GM08714 (cell line): ENCODE results near the gene PCSK1.
"Not testable (repeated sequence)": the region's sequence is repeated elsewhere in the genome, so short reads cannot be mapped to it uniquely, and the experiment has no call there.

Source experiments
- H3K4me3 ChIP-seq: fragments of 200-500 bp; sonication (Bioruptor generic); 2 replicates; pipeline ENCODE4 v1.5.1; 2014; ENCODE audit warnings: mild to moderate bottlenecking, low read length, inconsistent platforms
- ZNF274 ChIP-seq: IDR thresholded peaks from 2 replicates; pipeline ENCODE4 v1.6.1; 2012; ENCODE audit warnings: mild to moderate bottlenecking, low read depth, low read length

PCSK1 gene

DNA sequence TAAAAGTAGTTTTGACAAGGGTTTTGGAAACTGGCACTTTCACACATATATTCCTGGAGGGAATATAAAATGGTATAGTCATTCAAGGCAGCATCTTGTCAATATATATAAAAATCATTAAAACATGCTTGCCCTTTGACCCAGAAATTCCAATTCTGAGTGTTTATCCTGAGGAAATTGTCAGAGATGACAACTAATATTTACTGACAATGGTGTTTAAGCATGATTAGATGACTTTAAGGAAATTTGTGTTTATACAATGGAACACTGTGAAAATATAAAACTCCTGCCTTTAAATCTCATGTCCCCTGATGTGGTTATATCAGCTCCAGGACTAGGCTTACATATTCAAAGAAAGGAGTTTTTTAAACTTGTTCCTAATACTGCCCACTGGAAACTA, 25.6 kb downstream of the PCSK1 start:
- no peak for TF ChIP-seq ZNF274
- no peak overlapping the region for H3K4me3 ChIP-seq

DNA sequence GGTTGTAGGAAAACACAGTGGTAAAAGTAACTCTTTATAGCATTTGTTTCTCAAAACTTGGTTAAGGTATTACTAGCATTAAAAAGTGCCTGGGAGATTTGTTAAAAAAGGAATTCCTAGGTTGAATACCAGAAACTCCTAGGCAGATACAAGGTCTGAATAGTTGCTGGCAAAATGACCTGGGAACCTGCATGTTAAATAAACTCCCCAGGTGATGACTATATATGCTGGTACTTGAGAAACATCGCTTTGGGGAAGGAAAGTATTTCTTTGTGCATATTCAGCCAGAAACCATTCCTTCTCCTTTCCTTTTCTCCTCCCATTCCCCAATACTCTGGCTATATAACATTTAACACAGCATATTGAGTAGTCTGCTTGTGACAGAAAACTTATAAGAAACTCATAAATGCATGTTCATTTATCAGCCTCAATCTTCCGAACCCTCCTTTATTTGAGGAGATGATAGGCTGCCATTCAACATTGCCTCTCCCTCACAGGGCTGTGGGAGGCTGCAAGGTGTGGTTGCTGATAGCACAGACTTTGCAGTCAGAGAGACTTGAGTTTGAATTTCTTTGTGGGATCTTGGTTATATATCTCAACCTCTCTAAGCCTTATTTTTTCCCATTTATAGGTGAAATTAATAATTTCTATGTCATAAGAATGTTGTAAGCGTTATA, 28.7 kb downstream of the PCSK1 start:
- no peak overlapping the region for H3K4me3 ChIP-seq
- no peak for TF ChIP-seq ZNF274

DNA sequence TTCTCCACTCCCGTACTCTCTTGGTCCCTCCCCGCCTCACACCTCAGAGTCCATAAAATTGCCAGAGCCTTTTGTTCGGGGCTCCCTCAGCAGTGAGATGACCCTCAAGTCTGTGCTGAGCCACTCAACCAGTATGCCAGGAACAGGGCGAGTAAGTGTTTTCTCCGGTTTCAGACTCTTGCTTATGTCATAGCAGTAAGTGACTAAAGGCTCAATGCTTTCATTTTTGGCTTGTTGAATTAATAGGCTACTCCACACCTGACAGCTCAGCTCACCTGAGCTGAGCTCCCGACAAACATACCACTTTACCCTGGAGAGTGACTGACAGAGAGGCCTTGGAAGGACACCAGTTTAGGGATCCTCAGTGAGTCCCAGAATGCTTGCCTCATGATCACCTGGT, 30.5 kb downstream of the PCSK1 start:
- no peak overlapping the region for H3K4me3 ChIP-seq
- TF ChIP-seq ZNF274: no peak

DNA sequence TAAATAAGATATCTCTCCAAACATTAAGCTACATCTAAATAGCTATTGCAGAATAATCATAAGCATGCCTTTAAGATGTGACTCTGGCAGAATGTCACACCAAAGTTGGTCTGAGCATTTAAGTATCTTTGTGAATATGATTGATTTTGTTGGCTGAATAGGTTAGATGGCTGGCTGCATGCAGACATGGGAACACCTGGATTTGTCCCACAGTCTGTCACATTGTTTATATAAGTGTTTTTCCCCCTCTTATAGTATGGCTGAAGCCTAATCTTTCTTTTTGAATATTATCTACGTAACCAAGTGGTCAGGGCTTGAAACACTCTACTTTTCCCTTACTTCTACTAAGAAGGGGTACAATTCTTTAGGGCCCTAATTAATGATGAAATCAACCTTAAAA, 36.2 kb downstream of the PCSK1 start:
- no peak for TF ChIP-seq ZNF274
- no peak overlapping the region for H3K4me3 ChIP-seq

DNA sequence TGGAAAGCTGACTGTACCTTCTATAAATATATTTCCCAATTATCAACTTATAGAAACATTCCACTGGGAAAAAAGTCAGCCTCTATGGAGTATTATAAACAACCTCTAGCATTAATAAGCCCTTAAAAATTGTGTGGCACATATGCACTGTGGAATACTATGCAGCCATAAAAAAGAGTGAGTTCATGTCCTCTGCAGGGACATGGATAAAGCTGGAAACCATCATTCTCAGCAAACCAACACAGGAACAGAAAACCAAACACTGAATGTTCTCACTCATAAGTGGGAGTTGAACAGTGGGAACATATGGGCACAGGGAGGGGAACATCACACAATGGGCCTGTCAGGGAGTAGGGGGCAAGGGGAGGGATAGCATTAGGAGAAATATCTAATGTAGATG, 37.8 kb downstream of the PCSK1 start:
- not testable (repeated sequence) for H3K4me3 ChIP-seq

DNA sequence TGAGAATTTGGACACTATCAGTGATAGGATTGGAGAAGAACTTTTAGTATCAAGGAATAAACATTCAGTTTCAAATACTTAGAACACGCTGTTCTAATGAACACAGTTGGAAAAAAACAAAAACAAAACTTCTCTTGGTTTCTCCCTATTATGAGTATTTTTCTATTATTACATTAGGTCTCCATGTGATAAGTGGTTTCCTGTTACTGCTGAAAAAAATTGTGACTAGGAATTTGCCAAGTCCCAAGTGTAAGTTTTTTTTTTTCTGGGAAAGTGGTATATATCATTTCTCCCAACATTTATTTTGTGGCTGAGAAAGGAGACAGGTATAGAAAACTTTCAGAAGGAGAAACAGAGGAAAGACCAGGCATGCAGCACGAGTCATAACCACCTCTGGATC, 41.1 kb downstream of the PCSK1 start:
- no peak for TF ChIP-seq ZNF274
- no peak overlapping the region for H3K4me3 ChIP-seq

DNA sequence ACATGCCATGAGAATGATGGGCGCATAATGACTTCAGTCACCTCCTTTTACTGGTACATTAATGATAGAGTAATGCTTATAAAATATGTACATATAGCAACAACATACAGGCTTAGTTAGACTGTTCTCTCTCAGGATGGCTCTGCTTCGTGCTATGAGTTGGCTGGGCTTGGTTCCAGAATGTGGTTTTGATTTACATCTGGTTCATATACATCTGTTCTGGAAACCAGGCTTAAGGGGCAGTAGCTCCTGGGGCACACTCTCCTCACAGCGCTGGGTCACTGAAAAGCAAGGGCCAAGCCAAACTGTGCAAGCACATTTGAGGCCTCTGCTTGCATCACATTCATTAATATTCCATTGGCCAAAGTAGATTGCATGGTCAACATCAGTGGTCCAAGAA, 44.9 kb downstream of the PCSK1 start:
- no peak overlapping the region for H3K4me3 ChIP-seq
- no peak for TF ChIP-seq ZNF274

DNA sequence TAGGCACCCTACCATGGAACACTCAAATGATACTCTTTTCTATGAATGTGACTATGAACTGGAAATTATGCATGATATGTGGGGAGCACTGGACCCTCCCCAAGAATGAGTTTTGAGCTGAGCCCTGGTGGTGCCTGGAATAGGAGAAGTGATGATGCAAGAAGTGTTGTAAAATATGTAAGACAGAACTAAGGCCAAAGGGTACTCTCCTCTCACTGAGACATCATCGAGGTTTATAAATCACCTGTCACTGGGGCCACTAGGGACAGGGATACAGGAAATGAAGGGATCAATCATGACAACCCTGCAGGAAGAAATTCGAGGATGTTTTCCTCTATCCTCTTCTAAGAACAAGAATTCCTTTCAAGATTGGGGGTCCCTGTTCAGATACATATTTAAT, 45.4 kb downstream of the PCSK1 start:
- no peak for TF ChIP-seq ZNF274
- H3K4me3 ChIP-seq: no peak overlapping the region

DNA sequence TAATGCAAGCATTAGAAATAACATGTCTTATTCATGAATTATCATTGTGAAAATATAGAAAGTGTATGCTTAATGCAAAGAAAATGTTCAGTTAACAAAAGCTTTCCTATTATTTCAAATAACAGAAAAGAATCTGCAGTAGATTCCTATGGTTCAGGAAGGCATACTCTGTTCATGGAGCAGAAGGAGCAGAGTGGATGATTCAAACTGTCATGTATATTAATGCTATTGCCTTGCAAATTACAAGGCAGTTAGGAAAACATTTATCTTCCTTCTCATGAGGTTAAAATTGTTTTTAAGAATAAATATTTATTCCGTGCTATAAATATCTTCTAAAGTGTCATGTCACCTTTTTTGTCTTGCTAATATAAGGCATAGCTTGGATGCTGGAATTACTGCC, 47.5 kb downstream of the PCSK1 start:
- no peak for TF ChIP-seq ZNF274
- H3K4me3 ChIP-seq: no peak overlapping the region

DNA sequence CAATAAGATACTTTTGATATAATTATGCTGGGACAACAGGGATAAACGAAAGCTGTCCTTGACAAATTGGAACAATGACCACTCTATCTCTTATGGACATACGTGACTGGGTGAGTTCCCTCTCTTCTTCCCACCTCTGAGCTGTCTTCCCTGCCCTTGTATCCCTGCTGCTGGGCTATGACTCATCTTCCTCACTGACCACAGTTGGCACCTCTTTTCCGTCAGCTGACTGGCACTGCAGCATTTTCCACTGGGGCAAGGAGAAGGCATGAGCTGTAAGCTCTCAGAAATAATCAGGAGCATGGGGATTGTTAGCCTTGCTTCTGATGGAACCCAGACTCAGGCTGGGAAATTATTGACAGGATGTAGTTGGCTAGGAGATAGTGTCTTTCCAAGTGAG, 48.7 kb downstream of the PCSK1 start:
- no peak for TF ChIP-seq ZNF274
- H3K4me3 ChIP-seq: no peak overlapping the region

DNA sequence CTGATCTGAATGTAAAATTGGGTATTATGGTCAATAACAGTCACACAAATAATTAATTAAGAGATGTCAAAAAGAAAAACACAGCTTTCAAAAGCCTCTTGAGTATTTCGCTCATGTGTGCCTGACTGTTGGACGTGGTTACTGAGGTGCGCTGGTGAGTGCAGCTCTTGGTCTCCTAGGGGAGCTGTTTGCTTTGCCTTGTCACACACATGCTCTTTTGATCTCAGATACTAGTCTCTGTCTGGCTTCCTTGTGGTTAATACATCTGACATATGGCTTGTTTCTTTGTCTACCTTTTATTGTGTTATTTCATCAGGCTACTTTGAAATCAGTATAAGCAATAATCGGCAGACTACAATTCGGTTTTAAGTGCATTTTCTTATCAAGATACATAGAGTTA, 51.5 kb downstream of the PCSK1 start:
- no peak overlapping the region for H3K4me3 ChIP-seq
- no peak for TF ChIP-seq ZNF274

DNA sequence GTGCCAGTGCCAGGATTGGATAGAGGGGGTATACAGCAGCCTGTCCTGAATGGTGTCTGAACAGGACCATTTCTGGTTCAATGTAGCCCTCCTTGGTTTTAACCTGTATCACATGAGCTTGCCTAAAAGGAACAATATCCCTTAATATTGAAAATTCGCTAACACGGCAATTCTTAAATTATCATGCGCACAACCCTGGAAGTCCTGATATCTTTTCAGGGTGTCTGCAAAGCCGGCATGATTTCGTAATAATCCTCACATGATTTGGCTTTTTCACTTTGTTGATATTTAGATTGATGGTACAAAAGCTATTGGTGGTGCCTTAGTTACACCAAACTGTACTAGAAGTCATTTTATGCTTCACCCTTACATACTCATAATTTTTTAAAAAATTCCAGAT, 53.2 kb downstream of the PCSK1 start:
- H3K4me3 ChIP-seq: no peak overlapping the region
- TF ChIP-seq ZNF274: no peak

DNA sequence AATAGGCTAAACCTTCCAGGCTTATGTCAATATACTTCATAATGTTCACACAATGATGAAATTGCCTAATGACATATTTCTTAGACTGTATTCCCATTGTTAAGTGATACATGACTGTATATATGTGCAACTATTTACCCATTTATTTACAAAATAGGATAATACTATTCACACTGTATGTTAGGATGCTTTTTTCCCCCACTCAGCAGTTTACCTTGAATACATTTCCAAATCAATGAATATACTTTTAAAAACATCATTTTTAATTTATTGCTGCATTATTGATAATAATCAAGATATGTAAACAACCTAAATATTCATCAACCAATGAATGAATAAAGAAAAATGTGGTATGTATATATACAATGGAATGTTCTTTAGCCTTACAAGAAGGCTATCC, 55.5 kb downstream of the PCSK1 start:
- H3K4me3 ChIP-seq: no peak overlapping the region

DNA sequence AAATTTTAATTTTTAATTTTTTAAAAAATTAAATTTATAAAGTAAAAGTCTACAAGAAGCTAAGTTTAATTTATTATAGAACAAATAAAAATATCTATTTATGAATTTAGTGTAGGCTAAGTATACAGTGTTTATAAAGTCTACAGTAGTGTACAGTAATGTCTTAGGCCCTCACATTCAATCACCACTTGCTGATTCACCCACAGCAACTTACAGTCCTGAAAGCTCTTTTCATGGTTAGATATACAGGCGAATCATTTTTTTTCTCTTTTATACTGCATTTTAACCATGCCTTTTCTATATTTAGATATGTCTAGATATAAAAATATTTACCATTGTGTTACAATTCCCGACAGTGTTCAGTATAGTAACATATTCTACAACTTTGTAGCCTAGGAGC, 55.9 kb downstream of the PCSK1 start:
- TF ChIP-seq ZNF274: no peak
- no peak overlapping the region for H3K4me3 ChIP-seq

More for the DNA sequence above, 55.5 kb downstream of the PCSK1 start:
- TF ChIP-seq ZNF274: no peak

DNA sequence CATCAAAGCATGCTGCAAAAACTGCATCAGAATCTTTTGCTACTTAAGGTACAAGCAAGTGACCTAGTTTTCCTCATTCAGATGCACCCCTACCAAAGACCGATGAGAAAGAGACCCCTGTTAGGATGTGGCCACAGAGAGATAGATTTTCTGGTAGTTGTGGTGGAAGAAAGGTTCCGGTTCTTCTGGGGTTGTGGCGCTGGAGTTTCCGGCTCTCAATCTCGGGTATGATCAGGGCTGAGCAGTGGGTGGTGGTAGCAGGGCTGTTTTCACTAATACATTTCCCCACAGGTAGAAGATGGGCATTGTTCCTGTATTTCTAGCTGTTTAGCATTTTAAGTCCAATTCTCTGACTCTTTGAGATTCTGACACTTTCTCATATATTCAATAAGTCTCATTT, 58.4 kb downstream of the PCSK1 start:
- no peak for TF ChIP-seq ZNF274
- H3K4me3 ChIP-seq: no peak overlapping the region

DNA sequence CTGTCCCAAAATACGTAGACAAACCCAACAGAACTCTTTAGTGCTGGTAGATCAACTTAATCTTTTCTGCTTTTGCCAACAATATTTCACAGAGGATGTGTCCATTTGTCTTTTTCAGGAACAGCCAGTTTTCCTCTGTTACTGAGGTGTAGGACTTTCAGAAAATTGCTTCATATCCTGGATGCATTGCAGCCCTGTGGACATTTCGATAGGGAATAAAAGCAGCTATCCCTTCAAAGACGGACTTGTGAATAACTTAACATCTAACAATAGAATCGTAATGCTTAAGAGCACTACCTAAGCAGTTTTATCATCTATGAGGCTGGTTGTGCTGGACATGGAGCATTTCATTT, 59.7 kb downstream of the PCSK1 start:
- no peak for TF ChIP-seq ZNF274

More for the DNA sequence above, 59.7 kb downstream of the PCSK1 start:
- no peak overlapping the region for H3K4me3 ChIP-seq
